ENCODE data around the gene CCDC88A.
"Not testable (repeated sequence)": the region's sequence is repeated elsewhere in the genome, so short reads cannot be mapped to it uniquely, and the experiment has no call there.

The CCDC88A gene

DNA sequence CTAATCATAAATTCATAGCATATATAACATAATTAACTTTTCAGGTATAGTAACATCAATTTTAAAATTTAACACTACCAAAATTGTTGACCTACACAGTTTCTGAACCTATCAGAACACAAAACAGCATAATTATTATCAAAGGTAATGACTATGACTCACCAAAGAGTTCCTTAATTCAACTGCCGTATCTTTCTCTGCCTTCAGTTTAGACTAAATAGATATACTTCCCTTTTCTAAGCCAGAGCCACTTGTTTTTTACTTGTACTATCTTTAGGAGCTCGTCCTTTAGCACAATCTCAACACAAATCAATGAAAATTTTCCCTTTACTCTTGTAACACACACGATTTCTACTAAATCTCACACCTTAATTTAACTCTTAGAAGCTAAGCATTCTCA is 54.4 kb downstream of the CCDC88A start:
- DNase-seq: no peak

- DNase-seq: no peak
These were observed 55.2 kb downstream of the CCDC88A start for GRCh38 chr2:55364189-55365055.

GRCh38 chr2:55363636-55364035 is 56.0 kb downstream of the CCDC88A start:
- DNase-seq: no peak

GRCh38 chr2:55361465-55362189 is 58.0 kb downstream of the CCDC88A start:
- DNase-seq: no peak

DNA sequence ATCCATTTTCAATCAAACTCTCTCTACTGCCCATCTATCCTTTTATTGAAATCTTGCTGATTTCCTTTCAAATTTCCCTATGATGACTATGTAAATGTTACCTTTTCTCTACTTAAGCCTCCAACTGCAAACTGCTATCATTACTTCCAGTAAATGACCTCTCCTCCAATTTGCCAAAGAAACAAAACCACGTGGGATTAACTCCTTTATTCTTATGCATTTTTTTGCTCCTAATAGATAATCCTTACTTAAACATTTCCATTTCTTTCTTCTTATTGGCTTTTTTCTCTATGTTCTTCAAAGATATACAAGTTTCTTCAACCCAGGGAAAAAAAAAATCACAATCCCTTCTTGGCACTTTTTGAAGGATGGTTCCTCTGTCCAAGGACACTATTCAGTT is 61.2 kb downstream of the CCDC88A start:
- no peak for DNase-seq

- DNase-seq: no peak
These were observed 61.7 kb downstream of the CCDC88A start for GRCh38 chr2:55357927-55358326.

- DNase-seq: no peak
These were observed 62.5 kb downstream of the CCDC88A start for GRCh38 chr2:55357164-55357563.

- not testable (repeated sequence) for DNase-seq
These were observed 63.5 kb downstream of the CCDC88A start for GRCh38 chr2:55356136-55356535.

GRCh38 chr2:55355451-55355850 is 64.2 kb downstream of the CCDC88A start:
- DNase-seq: no peak

DNA sequence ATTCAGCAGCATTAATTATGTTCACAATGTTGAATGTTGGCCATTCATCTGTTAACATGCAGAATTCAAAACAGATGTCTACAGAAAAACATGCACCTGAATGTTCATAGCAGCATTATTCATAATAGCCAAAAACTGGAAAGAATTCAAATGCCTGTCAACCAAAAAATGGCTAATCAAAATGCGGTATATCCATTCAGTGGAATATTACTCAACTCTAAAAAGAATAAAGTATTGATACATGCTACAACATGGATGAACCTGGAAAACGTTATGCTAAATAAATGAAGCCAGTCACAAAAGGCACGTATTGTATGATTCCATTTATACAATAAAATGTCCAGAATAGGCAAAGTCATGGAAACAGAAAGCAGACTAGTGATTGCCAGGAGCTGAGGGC is 68.0 kb downstream of the CCDC88A start:
- no peak for DNase-seq

GRCh38 chr2:55345064-55345463 is 74.6 kb downstream of the CCDC88A start:
- no peak for DNase-seq

GRCh38 chr2:55338268-55338667 is 81.4 kb downstream of the CCDC88A start:
- no peak for DNase-seq

GRCh38 chr2:55334728-55335127 is 84.9 kb downstream of the CCDC88A start:
- DNase-seq: no peak

DNA sequence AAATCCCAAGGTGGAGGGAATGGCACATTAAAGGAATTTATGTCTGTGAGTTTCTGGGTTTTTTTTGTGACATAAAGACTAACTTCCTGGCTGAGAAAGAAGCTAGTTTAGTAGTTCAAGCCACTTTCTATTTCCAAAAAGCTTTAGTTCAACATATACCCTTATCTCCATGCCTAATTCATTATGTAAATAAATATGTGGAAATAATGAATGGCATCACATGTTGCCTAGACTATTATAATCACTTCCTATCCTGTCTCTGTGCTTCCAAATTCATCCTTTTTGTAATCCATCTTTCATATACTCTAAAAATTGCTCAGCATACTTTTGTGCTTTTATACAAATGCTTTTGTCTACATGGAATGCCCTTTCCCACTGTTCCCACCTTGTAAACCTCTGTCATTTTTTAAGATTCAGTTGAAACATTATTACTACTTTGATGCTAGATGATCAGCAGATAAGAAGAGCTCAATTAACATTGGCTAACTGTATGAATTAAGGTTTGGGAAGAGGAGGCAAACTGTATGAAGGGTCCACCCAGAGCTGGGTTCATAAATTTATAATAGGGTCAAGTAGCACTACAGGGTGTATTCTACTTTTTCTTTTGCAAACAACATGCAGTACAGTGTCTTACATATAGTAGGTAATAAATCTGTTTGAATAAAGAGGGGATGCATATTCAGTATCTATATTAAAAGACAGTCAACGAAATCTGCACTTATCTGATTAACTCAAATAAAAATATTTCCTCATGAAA is 88.9 kb downstream of the CCDC88A start:
- no peak for DNase-seq

DNA sequence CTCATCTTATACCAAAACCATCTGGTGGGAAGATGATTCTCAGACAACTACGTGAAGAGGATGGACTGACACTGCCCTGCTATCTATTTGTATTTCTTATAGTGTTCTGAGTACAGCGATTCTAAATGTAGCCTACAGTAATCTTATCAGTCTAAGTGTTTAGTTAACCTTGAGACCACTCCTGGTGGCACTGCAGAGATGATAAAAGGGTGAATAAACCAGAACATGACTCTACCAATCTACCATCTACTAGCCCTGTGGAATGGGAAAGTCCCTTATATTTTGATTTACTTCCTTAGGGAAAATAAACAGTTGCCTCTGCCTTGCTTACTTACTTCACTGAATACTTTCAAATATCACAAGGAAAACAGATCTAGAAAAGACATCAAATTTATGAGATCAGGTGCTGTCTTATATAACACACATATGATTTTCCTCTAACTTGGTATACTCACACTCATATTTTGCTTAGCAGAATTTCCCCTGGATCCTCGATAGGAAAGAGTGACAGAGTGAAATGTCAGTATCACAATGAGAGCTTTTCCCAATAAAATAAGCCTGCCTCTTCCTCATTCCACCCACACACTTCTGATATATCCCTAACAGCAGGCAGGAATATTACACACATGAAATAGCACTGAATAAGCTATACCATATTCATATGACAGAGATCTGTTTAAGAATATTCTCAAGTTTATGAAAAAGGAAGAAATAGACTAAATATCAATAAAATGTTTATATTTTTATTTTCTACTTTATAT is 92.0 kb downstream of the CCDC88A start:
- DNase-seq: no peak

- DNase-seq: no peak
These were observed 104.7 kb downstream of the CCDC88A start for GRCh38 chr2:55314985-55315384.

DNA sequence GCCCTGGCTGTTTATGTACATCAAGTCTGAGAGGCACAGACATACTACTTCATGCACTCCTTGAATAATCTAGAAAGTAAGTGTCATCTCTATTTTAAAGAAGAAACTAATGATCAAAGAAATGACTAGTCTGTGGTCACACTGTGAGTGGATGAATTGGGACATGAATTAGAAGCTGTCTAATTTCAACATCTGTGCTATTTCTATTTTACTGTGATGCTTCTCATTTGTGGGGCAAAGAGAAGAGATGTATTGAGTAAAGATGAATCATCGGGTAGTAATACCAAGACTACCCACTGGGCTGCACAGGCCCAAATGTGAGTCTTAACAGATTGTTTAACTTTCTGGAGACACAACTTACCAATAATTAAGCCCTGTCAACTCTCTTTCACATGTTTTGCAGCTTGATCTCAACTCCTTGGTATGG is 108.2 kb downstream of the CCDC88A start:
- DNase-seq: no peak

GRCh38 chr2:55309446-55309845 is 110.2 kb downstream of the CCDC88A start:
- no peak for DNase-seq

DNA sequence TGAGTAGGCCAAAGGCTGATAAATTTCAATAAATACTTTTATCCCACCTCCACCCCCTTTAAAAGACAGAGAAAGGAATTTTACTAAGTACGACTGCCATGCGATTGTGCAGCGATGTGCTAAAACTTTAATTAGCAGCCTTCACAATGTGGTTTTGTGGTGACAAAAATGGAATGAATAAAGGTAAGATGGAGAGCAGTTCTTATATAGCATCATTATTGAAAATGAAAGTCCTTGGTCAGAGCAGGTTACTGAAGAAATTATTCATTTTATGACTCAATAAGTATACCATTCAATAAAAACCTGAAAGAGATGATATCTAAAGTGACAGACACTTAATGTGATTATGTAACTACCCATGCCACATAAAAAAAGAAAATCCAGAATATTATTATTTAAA is 117.4 kb downstream of the CCDC88A start:
- DNase-seq: no peak

GRCh38 chr2:55301277-55301676 is 118.4 kb downstream of the CCDC88A start:
- no peak for DNase-seq

- no peak for DNase-seq
These were observed 123.3 kb downstream of the CCDC88A start for GRCh38 chr2:55296393-55296792.

DNA sequence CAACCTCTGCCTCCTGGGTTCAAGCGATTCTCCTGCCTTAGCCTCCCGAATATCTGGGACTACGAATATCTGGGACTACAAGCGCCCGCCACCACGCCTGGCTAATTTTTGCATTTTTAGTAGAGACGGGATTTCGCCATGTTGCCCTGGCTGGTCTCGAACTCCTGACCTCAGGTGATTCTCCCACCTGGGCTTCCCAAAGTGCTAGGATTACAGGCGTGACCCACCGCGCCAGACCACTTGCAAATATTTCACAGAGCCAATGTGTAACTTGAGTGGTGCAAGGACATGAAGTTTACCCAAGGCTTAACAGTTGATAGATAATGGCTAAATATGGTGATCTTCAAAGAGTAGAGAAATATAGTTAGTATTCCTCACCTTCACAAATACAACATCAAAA is 136.6 kb downstream of the CCDC88A start:
- DNase-seq: no peak

All from CD4-positive, alpha-beta T cell treated with Interleukin-10 for 1 hour (primary cell).